ENCODE results near the gene KYAT1.

The KYAT1 gene

GRCh38 chr9:128881884-128882676 lies at the start of gene KYAT1, which contains the start of gene LRRC8A:
Gene KYAT1, minus strand, starts transcription at chr9:128881950. Its CDS starts 36,545 bp downstream, at chr9:128845405.
Gene LRRC8A, plus strand, starts transcription at chr9:128882133. Its CDS starts 25,032 bp downstream, at chr9:128907165.
- DNase-seq (ENCODE audit: low read depth, low spot score), result peak; percentile 73

GRCh38 chr9:128929560-128929959 lies 47.8 kb upstream of the KYAT1 start:
- DNase-seq (ENCODE audit: low read depth, low spot score), result no peak

DNA sequence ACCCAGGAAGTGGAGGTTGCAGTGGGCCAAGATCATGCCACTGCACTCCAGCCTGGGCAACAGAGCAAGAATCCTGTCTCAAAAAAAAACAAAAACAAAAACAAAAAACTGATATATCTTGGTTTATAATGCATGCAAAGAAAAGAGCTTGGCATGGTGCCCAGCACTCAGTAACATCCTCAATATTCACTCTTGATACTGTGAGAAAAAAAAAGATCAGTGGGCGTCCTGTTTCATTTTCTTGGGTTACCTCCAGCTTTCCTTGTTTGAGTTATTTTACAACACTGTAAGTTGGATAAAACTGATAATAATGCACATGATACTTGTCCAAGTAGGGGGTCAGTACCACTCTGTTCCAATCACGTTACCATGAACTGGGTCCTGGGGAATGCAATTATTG lies 46.9 kb upstream of the KYAT1 start:
- DNase-seq (ENCODE audit: low read depth, low spot score), result no peak

GRCh38 chr9:128927731-128928411 lies 46.1 kb upstream of the KYAT1 start:
- no peak for DNase-seq (ENCODE audit: low read depth, low spot score)

DNA sequence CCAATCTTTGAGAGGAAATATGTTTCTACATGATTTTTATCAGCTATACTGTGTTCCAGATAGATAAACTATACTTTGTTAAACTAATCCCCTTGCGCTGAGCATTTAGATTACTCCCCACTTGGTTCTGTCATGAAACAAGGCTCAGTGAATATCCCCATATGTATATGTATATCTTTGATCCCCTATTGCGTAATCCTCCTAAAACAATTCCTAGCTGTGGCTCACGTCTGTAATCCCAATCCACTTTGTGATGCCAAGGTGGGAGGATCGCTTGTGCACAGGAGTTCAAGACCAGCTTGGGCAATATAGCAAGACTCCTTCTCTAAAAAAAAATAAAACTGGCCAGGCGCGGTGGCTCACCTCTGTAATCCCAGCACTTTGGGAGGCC lies 41.7 kb upstream of the KYAT1 start:
- DNase-seq (ENCODE audit: low read depth, low spot score), result no peak

DNA sequence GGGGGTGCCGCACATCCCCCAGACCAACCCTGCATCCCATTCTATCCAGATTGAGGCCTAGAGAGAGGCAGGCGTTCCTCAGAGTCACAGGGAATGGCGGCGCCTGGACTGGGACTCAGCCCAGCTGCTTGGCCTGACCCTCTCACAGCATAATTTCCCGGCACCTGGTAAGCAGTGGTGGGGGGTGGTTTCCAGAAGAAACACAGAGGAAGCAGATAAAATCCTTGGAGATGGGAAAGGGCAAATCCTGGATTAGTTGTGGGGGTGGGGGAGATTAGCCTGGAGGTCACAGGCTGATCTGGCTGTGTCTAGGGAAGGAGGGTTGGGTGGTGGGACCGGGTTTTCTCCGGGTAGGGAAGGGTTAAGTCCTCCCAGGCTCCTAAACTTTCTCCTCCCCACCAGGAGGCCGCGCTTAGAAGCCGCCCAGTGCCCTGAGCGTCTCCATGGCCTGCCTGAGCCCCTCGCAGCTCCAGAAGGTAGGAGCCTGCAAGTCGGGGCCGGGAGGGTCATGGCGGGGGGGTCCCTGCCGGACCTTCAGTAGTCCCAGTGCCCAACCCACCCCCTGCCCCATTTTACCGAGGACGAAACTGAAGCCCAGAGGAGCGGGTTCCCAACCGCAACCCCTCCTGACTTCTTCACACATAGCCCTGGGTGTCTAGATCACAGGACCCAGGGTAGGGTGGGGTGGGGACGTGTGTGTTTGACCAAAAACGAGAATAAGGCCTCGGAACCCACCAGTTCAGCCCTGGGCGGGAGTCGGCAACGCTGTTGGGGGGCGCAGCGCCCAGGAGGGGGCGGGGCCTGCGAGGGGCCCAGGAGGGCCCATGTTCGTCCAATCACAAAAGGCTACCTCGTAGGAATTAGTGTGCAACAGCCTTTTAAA lies 40.4 kb upstream of the KYAT1 start:
- no peak for DNase-seq (ENCODE audit: low read depth, low spot score)

DNA sequence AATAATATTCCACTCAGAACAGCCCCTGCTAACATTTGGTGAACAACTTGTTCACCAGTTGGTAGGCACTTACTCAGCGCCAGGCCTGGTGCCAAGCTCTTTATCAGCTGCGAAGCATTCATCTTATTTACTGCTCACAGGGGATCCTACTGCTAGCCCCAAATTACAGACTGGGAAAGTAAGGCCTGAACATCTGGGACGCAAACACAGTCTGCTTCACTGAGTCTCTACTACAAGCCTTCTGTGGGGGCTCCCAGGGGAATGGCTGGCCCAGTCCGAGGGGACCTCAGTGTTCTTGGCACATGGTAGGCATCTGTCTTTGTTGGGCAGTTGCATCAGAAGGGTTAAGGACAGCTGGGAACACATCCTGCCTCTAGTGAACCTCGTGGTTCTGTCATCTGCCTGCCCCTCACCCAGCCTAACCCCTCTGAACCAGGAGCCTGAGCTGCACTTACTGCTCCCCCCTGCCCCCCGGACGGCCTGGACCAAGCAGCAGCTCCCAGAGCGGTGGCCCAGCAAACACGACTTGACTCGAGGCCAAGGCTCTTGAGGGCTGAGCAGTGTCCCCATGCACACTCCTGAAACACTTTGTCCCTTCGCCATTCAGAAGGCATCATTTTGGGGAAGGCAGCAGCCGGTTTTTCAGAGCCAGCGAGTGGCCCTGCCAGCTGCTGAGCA lies 38.8 kb upstream of the KYAT1 start, which contains the start of gene PHYHD1:
Gene PHYHD1 (plus strand): TSS at position 602 of the 678 bp plus-strand sequence. CDS start 1,342 bp downstream, outside the sequence.
- DNase-seq (ENCODE audit: low read depth, low spot score), result no peak

DNA sequence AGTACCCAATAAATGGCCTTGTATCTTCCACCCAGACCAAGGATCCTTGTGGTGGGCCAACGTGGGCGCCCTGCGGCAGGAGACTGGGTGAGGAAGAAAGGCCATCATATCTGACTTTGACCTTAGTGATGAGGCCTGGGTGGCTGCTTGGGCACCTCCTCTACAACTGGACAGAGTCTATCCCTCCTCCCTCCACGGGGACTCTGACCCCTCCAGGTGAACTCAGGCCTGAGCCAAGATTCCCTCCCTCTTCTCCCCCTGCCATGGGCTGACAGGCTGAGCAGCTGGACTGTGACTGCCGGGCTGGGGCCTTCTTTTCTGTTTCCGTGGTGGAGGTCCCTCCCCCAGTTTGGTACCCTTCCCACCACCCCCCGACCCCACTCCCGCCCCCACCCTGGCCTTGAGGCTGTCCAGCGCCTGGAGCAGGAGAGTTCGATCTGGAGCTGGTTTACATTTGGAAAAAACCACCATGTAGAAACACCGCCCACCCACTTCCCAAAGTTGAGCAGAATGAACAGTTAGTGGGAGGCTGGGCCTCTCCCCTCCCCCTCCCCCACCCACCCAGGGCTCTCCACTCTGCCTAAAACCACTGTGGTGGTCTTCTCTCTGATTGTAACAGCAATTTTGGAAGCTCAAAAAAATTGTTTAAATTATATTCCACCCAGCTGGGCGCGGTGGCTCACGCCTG lies 37.8 kb upstream of the KYAT1 start:
- DNase-seq (ENCODE audit: low read depth, low spot score), result no peak

- DNase-seq (ENCODE audit: low read depth, low spot score), result no peak
Measured at GRCh38 chr9:128918921-128919320, 37.2 kb upstream of the KYAT1 start.

DNA sequence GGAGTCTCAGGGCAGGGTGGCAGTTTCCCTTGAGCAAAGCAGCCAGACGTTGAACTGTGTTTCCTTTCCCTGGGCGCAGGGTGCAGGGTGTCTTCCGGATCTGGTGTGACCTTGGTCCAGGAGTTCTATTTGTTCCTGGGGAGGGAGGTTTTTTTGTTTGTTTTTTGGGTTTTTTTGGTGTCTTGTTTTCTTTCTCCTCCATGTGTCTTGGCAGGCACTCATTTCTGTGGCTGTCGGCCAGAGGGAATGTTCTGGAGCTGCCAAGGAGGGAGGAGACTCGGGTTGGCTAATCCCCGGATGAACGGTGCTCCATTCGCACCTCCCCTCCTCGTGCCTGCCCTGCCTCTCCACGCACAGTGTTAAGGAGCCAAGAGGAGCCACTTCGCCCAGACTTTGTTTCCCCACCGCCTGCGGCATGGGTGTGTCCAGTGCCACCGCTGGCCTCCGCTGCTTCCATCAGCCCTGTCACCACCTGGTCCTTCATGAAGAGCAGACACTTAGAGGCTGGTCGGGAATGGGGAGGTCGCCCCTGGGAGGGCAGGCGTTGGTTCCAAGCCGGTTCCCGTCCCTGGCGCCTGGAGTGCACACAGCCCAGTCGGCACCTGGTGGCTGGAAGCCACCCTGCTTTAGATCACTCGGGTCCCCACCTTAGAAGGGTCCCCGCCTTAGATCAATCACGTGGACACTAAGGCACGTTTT lies 35.5 kb upstream of the KYAT1 start:
- DNase-seq (ENCODE audit: low read depth, low spot score), result no peak

GRCh38 chr9:128916745-128917144 lies 35.0 kb upstream of the KYAT1 start:
- DNase-seq (ENCODE audit: low read depth, low spot score), result no peak

DNA sequence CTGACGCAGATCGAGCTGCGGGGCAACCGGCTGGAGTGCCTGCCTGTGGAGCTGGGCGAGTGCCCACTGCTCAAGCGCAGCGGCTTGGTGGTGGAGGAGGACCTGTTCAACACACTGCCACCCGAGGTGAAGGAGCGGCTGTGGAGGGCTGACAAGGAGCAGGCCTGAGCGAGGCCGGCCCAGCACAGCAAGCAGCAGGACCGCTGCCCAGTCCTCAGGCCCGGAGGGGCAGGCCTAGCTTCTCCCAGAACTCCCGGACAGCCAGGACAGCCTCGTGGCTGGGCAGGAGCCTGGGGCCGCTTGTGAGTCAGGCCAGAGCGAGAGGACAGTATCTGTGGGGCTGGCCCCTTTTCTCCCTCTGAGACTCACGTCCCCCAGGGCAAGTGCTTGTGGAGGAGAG lies 34.5 kb upstream of the KYAT1 start:
- DNase-seq (ENCODE audit: low read depth, low spot score), result no peak

DNA sequence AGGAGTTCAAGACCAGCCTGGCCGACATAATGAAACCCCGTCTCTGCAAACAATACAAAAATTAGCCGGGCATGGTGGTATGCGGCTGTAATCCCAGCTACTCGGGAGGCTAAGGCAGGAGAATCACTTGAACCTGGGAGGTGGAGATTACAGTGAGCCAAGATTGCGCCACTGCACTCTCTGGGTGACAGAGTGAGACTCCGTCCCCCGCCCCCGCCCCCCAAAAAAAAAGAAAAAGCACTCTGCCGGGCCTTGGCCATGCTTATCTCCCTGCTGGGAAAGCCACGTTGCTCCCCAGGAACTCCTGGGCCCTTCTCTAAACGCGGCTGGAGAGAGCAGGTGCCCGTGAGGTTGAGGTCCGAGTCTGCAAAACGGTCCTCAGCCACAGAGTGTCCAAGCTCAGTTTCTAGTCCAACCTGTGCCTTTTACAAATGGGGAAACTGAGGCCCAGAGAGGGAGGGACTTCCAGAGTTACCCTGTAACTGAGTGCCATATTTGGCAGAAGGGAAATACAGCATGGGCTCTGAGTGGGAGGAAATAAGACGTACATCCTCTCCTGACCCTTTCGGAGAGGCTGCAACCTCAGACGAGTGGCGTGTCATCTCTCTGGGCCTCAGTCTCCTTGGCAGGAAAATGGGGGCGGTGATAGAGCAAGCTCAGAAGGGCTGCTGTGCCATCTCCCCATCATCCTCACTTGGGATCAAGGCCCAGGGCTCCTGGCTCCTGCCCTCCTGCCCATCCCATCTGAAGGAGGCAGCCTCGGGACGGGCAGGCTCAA lies 32.4 kb upstream of the KYAT1 start:
- no peak for DNase-seq (ENCODE audit: low read depth, low spot score)

DNA sequence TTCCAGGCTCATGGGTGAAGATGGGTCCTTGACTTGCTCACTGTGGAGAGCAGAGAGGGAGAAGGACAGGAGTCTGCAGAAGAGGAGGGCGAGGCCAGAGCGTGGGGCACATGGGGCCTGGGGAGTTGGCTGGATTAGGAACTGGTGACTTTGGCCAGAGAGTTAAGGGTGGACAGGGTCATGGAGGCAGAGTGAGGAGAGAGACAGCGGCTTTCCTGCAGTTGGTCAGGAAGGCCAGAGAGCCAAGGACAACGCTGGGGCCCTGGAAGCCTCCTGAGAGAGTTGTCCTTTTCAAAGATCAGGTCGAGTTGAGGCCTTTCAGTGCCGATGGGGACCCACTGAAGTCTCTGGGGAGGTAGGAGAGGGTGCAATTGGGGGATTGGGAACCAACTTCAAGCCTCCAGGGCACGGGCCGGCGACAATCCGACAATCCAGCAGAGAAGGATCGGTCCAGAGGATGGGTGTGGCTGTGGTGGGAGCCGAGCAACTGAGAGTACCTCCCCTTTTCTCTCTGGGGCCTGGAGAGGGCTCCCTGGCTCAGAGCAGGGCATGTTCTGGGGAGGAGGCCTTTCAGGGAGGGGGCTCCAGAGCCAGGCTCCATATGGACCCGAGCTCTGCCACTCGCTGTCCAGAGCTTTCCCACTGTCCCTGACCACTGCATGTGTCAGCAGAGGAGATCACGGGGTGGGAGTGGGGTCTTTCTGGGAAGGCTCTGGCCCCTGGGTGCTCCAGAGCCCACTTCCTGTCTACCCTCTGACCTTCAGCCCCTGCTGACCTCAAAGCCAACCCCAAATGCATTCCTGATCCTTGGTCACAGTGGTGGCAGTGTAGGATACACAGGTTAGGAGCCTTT lies 31.5 kb upstream of the KYAT1 start:
- no peak for DNase-seq (ENCODE audit: low read depth, low spot score)

DNA sequence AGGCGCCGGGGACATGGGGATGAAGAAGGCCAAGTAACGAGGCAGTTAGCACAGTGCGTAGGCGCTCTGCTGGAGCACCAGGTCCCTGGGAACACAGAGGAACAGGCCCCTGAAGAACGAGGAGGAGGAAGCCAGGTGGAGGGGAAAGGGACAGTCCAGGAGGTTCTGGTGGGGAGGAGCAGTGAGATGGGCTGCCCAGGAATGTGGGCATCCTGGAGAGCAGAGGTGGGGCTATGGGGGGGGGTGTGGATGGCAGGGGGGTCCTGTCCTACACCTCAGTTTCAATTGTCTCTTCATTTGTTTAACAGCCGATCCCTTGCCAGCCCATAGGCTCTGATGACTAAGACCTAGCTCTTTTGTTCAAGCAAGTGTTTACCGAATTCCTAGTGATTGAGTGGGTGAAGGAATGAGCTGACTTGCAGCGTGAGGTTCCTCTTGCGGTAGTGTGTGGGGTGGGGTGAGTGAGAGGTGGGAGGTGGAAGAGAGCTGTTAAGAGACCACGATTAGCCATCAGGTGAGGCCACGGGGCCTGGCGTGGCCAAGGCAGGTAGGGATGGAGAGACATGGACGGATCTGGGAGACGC lies 30.6 kb upstream of the KYAT1 start:
- DNase-seq (ENCODE audit: low read depth, low spot score), result no peak

GRCh38 chr9:128911529-128912035 lies 29.8 kb upstream of the KYAT1 start:
- DNase-seq (ENCODE audit: low read depth, low spot score), result no peak

GRCh38 chr9:128910906-128911305 lies 29.2 kb upstream of the KYAT1 start:
- no peak for DNase-seq (ENCODE audit: low read depth, low spot score)

DNA sequence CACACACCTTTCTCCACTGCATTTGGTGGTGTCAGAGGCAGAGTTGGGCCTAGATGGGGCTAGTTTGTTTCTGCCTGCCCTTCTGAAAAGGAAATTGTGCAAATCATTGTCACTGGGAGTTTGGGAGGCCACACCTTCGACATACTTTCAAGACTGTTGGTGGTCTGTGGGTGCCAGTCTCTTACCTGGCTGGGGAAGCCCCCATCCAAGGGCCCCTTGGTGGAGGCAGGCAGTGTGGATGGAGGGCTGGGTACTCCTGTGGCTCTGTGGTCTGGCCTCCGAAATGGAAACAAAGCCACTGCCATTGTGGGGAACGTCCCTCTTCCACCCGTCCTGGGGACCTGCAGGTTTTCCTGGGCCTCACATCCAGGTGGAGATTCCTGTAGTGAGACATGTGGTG lies 28.1 kb upstream of the KYAT1 start:
- no peak for DNase-seq (ENCODE audit: low read depth, low spot score)
